GM18508 (cell line): Measurements from ENCODE around the gene NTHL1.
"Not testable (repeated sequence)": the region's sequence is repeated elsewhere in the genome, so short reads cannot be mapped to it uniquely, and the experiment has no call there.

Source experiments
- ATAC-seq: cut with Tn5 transposase; IDR thresholded peaks from one replicate; pipeline ENCODE4 v1.9.1; 2021; ENCODE audit warnings: moderate number of reproducible peaks; ENCODE audit not compliant: insufficient read depth, unreplicated experiment

NTHL1 gene

DNA sequence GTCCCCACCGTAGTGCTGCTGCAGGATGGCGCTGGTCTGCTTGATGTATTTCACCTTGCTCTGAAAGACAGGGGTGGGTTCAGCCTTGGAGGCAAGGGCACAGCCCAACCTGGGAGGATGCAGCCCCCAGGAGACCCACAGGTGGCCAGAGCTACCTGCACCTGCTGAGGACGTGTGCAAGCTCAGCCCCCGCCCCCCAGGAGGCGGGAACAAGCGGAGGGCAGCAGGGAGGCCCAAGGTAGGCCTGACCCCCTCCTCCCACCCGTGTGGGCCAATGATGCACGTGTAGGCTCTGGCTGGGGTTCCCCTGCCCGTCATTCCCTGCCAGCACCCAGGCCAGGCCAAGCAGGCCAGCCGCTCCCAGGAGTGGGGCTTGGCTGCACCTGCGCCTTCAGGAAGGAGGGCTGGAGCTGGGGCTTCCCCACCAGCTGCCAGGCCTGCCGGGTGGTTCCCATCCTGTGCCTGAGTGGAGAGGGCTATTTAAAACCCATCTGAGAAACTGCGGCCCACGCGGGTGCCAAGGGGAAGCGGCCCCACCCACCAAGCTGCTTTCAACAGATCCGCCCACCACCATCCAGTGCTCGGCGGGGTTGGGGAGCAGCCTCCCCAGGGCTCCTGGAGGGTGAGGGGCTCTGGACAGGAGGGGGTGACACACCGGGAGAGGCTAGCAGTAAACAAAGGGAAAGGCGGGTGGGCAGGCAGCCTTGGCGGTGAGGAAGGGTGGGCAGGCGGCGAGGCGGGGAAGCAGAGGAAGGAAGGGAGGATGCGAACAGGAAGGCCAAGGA lies 3.8 kb downstream of the NTHL1 start:
- ATAC-seq, result no peak

DNA sequence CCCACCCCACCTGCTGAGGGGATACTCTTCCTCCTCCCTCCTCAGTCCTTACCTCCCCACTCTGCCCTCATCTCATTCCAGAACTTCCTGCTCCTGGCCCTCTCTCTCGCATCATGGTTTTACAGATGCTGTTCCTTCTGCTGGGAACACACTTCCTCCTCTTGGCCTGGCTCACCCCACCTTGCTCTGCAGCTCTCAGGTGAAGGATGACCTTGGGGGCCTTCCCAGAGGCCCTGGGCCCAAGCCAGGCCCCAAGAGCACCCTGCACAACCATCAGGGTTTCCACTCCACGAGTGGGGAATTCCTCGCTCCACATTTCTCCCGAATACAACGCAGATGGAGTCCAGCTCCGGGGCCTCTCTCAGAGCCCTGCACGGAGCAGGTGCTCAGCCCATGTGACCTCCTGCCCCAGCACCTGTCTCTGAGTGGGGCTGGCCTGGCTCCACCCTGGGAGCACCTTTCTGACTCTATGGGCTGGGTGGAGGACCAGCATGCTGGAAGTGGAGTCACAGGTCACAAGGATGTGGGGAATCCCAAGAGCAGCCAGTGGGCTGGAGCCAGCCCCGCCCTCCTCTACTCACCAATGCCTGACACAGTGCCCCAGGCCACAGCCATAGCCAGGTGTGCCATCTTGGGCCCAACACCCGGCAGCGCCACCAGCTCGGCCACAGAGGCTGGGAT lies 4.5 kb downstream of the NTHL1 start:
- ATAC-seq, result no peak

DNA sequence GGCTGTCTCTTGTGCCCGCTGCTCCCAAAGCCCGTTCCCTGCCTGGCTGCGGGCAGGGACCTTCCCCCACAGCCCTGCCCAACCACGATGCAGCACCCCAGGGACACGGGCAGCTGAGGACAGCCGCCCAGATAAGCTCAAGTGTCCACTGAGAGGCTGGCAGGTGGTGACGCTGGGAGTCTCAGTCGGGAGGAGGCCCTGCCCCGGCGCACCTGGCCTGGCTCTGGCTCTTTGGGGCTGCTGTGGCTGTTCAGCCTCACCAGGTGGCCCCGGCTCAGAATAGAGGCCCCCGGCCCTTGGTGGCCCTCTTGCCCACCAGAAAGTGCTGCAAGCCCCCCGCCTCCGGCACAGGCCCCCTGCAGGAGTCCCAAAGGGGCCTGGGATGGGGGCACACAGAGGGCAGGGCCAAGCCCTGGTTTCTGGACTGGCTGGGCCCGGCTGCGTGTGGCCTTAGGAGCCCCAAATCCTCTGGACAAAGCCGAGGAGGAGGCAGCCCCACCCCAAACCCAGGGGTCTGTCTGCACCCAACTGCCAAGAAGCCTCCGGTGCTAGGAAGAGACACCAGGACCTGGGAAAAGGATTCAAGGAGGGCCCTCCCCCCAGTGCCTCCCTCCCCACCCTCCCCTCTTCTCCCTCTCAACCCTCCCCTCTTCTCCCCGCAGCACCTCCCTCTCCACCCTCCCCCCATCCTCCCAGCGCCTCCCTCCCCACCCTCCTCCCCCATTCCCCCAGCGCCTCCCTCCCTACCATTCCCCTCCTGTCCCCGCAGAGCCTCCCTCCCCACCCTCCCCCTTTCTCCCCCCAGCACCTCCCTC lies 5.3 kb downstream of the NTHL1 start:
- ATAC-seq, result no peak

DNA sequence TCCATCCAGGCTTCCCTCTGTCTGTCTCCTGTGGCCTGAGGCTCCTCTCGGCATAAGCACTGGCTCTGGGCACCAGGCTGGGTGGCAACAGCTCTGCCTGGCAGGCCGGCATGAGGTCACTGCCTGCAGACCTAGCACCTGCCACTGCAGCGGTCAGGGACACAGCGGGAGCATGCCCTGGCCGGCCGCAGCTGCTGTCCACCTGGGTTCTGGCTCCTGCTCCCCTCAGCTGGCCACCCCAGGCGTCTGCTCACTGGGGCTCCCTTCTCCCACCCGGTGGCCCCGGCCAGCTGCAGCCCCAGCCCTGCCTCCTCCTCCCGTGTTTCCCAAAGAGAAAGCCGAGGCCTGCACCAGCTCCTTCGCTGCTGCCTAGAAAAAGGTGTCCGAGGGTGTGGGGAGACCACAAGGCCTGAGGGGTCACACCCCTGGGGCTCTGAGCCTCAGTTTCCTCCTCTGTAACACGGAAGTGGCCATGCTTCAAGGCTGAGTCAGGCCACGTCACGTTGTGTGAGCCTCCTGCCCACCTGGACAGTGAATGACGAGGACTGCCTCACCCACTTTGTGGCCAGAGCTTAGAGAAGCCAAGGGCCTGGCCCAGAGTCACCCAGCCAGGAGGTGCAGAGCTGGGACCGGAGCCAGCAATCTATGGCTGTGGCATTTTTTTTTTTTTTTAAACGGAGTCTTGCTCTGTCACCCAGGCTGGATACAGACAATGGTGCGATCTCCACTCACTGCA lies 6.7 kb downstream of the NTHL1 start:
- ATAC-seq, result no peak

DNA sequence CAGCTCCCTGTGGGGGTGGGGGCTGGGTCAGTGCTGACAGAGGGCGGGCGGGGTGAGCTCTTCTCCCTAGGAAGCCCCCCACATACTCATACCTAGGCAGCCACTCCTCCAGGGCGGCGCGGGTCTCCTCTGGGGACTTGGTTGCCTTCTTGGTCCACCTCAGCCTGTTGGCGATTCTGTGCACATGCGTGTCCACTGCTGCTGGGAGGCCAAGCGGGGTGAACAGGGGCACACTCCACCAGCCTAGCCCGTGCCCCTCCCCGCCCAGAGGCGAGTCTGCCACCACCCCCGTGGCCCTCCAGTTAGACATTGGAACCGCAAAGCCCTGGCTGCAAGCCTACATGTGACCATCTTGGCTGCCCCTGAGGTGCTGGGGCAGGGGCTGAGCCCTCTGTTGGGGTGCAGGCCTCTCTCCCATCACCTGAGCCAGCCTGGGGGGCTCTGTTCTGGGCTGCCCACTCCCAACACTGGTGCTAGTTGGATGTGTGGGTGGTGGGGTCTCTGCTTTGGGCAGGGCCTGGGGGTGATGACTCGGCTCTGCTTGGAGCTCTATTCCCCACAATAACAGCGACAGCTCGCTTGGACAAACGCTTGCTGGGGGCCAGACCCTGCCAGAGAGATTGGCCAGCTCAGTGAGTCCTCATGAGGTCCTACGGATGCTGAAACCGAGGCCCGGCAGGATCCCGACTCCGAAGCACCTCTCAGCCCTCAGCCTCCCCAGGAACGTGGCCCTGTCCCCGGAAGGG lies 7.4 kb downstream of the NTHL1 start:
- ATAC-seq, result no peak

DNA sequence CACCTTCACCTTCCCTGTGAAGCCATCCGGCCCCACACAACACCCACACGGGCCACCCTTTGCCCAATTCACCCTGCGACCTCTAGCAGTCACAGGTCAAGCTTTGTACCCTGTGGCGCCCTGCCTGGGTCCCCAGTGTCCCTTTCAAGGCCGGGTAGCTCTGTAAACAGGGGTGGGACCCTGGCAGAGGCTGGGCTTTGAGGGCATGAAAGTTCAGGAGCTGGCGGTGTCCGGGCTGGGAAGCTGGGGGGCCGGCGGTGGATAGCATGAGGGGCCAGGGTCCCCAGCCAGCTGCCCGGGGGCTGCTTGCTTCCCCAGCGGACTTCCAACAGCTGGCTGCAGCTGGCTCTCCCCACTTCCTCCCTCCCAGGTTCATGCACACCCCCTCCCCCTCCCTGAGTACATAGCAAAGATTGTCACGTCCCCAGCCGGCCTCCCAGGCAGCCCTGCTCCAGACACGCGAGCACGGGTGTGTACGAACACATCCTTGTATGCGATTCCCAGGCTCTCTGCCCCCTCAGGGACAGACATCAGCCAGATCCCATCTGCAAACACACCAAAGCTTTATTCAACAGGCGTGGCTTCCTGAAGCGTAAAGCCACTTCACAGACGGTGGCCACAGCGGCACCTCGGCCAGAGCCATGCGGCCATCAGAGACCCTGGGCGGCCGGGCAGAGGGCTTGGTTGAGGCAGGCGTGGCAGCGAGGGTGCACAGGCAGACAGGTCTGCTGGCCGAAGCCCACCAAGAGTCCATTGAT lies 8.2 kb downstream of the NTHL1 start:
- ATAC-seq, result no peak

DNA sequence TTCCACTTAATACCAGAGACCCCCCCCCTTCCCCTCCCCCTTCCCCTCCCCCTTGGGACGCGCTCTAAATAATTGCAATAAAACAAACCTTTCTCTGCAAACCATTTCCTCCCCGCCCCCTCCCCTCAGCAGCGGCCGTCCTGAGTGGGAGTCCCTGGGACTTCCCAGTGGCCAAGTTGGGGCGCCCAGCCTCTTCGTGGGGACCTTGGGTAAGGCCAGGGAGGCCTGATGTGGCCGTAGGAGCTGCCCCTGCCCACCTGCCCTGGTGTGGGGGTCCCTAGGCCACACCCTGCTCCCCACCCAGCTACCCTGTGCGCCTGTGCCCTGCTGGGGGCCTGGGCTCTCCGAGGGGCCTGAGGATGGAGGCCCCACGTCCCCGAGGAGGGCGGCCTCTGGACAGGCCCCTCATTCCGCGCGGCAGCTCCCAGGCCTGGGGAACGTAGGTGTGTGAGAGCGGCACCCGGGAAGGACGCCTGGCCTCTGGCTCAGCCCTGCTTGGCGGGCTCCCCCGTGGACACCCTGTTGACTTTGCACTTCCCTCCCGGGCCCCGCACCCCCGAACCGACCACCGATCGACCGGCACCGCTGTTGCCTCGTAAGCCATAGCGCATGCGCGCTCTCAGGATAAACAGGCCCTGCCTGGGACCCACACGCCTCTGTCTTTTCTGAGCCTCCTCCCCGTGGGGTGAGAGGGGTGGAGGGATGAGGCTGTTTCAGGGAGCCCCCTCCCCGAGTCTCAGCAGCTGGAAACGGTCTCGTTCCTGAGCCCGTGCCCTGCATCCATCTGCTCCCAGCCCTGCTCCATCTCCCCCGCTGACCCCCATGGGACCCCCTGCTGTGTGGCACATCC lies 9.0 kb downstream of the NTHL1 start:
- ATAC-seq, result no peak

DNA sequence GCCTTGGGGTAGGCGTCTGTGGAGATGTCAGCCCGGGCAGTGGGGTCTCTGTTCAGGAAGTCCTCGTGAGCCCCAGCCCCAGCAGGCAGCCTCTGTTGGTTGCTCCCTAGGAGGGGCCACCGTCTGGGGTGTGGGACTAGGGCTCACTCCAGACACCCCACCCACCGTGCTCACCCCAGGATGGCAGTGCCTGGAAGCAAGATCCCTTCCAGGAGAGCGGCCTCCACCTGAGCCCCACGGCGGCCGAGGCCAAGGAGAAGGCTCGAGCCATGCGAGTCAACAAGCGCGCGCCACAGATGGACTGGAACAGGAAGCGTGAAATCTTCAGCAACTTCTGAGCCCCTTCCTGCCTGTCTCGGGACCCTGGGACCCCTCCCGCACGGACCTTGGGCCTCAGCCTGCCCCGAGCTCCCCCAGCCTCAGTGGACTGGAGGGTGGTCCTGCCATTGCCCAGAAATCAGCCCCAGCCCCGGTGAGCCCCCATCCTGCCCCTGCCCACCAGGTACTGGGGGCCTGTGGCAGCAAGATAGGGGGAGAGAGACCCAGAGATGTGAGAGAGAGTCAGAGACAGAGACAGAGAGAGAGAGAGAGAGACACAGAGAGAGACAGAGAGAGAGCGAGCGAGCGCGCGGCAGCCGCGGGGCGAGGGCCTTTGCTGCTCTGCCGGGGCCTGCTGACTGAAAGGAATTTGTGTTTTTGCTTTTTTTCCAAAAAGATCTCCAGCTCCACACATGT lies 9.8 kb downstream of the NTHL1 start:
- ATAC-seq, result no peak

DNA sequence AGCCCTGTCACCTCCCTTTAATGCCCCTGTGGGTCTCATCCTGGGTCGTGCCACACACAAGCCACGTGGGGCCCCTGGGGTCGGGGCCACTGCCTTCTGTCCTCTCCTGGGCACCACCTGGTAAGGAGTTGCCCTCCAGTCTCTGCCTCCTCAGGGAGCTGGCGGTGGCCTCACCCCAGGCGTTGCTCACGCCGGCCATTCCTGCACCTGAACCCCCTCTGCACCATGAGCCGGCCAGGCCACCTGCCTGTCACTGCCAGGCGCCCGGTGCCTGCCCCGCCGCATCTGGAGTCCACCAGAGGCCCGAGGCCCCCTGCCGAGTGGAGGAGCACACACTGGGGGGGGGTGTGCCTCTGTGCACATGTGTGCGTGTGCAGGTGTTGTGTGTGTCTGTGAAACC lies 10.5 kb downstream of the NTHL1 start:
- no peak for ATAC-seq

DNA sequence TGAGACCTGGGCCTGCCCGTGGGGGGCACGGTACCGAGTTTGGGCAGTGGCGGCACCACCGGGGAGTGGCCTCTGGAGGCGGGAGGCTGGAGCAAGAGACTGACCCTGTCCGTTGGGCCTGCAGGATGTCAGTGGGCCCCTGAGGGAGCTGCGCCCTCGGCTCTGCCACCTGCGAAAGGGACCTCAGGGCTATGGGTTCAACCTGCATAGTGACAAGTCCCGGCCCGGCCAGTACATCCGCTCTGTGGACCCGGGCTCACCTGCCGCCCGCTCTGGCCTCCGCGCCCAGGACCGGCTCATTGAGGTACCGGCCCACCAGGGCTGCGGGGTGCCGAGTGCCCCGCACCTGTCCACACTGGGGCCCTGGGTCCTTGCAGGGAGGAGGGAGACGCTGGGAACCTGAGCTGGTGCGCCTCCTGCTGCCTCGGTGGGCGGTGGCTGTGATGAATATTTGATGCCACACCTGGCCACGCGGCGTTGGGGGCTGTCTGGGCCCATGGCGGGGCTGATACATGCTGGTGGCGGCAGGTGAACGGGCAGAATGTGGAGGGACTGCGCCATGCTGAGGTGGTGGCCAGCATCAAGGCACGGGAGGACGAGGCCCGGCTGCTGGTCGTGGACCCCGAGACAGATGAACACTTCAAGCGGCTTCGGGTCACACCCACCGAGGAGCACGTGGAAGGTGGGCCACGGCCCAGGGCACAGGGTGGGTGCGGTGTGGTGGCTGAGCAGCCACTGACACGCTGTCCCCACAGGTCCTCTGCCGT lies 11.3 kb downstream of the NTHL1 start:
- no peak for ATAC-seq

DNA sequence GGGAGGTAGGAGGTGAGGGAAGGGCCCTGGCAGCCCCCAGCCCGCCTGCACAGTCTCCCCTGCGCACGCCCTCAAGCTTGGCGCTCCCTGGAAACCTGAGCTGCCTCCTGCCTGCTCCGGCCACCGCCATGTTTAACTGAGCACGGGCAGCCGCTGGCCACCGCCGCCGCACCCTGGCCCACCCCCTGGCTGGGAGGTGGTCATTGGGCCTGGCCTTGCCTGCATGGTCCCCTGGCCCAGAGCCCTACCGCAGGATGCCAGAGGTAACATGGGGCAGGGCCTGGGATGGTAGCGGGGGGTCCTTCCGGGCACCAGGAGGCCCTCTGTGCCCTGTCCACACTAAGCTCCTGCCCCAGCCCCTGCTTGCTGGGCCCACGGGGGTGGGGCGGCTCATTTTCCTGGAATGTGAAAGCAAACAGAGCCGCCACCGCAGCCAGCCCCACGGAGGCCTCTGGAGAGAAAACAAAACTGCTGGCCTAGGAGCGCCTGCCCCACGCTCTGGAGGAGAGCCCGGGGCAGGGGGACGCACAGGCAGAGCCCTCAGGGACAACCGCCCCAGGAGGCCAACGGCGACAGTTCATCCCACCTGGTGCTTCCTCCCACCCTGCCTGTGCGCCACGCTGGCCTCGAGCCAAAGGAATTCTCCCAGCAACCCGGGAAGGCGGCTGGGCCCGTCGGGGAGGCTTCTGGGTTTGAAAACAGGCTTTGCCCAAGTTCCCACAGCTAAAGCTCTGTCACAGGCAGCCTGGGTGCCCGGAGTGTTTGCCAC lies 12.0 kb downstream of the NTHL1 start:
- no peak for ATAC-seq

DNA sequence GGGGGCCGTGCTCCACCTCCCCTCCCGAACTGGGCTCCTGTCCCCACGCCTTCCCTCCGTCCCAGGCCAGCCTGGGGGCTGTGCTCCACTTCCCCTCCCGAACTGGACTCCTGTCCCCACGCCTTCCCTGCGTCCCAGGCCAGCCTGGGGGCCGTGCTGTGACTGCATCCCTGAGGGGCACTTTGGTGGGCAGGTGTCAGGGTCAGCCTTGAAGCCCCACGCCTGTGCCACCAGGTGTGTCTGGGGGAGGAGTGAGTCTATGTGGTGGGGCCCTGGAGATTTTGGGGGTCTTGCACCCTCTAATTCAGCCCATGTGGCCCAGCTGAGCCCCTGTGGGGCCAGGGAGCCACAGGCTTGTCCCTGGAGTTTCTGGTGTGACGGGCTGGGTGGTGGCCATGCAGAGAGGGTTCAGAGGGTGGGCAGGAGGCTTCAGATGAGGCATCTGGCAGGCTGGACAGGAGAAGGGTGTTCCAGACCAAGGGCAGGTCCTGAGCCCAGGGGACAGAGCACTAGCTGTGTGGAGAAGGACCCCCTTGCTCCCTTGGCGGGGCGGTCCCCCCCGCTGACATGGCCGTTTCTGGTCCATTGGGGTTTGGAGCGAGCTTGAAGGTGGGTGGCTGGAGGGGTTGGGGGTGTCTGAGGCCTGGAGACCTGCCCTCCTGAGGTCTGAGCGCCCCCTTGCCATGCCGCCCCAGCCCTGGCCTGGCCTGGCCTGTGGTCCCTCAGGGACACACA lies 12.8 kb downstream of the NTHL1 start:
- ATAC-seq, result no peak

DNA sequence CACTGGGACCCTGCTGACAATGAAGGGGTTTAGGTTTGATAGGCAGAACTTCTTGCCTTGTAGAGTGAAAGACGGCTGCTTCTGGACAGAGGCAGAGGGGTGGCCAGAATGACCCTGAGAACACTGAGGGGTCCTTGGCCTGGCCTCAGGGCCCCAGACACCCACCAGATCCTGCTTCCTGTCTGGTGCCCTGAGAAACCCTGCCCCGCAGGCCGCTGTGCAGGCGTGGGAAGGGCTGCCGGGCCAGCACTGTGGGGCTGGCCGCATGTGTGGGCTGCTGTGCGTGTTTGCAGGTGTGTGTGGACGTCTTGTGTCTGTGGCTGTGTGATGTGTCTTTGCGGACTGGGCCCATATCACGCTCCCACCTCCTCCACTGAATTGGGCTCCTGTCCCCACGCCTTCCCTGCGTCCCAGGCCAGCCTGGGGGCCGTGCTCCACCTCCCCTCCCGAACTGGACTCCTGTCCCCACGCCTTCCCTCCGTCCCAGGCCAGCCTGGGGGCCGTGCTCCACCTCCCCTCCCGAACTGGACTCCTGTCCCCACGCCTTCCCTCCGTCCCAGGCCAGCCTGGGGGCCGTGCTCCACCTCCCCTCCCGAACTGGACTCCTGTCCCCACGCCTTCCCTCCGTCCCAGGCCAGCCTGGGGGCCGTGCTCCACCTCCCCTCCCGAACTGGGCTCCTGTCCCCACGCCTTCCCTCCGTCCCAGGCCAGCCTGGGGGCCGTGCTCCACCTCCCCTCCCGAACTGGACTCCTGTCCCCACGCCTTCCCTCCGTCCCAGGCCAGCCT lies 13.5 kb downstream of the NTHL1 start:
- ATAC-seq, result not testable (repeated sequence)

DNA sequence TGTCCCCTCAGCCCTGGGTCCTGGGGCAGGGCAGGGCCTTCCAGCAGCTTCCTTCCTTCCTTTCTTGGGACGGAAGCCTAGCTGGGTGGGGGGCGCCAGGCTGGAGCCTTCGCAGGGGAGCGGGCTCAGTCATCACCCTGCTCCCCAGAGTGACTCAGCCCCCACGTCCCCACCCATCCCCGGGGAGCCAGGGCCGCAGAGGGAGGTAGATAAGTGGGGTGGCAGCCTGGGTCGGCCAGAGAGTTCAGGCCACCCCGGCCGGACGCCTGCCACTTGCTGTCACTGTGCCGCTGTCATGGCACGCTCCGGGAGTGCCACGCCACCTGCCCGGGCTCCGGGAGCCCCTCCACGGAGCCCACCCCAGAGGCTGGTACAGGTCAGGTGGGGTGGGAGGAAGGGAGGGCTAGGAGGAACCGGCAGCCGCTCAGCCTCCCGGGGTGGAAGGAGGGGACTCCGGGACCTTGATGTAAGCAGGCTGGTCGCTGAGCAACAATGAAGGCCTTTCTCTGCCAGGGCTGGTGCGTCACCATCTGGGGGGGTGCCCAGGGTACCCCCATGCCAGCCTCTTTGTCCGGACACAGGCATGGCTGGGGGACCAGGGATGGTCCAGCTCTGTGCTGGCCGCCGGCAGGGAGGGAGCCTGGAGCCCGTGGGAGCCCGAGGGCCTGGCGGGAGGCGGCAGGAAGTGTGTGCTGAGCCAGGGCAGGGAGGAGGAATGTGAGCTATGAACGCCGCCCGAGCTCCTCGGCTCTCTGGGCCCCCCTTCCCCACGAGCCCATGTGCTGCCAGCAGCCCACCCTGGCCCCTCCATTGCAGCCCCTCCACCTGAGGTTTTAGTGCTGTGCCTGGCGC lies 14.4 kb downstream of the NTHL1 start:
- ATAC-seq, result no peak
